Ishikawa (cell line): ENCODE measurements around the gene TTC6.

Experiments used
- CEBPB ChIP-seq: IDR thresholded peaks from 2 replicates; pipeline ENCODE4 v1.6.1; 2012
- CREB1 ChIP-seq: IDR thresholded peaks from 2 replicates; pipeline ENCODE4 v1.6.1; 2012; ENCODE audit warnings: low read depth
- EGR1 ChIP-seq: IDR thresholded peaks from 2 replicates; pipeline ENCODE4 v1.6.1; 2012
- EP300 ChIP-seq: IDR thresholded peaks from 2 replicates; pipeline ENCODE4 v1.6.1; 2012; ENCODE audit warnings: borderline replicate concordance
- FOXM1 ChIP-seq: IDR thresholded peaks from 2 replicates; pipeline ENCODE4 v1.6.1; 2012; ENCODE audit warnings: low read depth, borderline replicate concordance
- NFIC ChIP-seq: IDR thresholded peaks from 2 replicates; pipeline ENCODE4 v1.6.1; 2012
- RAD21 ChIP-seq: IDR thresholded peaks from 2 replicates; pipeline ENCODE4 v1.6.1; 2012; ENCODE audit warnings: low read depth
- REST ChIP-seq: IDR thresholded peaks from 2 replicates; pipeline ENCODE4 v1.6.1; 2012; ENCODE audit warnings: low read depth, mild to moderate bottlenecking
- TAF1 ChIP-seq: IDR thresholded peaks from 2 replicates; pipeline ENCODE4 v1.6.1; 2012; ENCODE audit warnings: low read depth, mild to moderate bottlenecking
- TCF12 ChIP-seq: IDR thresholded peaks from 2 replicates; pipeline ENCODE4 v1.6.1; 2012; ENCODE audit warnings: low read depth
- TEAD4 ChIP-seq: IDR thresholded peaks from 2 replicates; pipeline ENCODE4 v1.6.1; 2012
- USF1 ChIP-seq: IDR thresholded peaks from 2 replicates; pipeline ENCODE4 v1.6.1; 2012
- YY1 ChIP-seq: IDR thresholded peaks from 2 replicates; pipeline ENCODE4 v1.6.1; 2012; ENCODE audit warnings: low read depth
- ZBTB7A ChIP-seq: IDR thresholded peaks from 2 replicates; pipeline ENCODE4 v1.6.1; 2012; ENCODE audit warnings: low read depth
- TF ChIP-seq, protein P1 (sequence below): IDR thresholded peaks from 2 replicates; pipeline ENCODE4 v1.6.1; 2012

The TTC6 gene

DNA sequence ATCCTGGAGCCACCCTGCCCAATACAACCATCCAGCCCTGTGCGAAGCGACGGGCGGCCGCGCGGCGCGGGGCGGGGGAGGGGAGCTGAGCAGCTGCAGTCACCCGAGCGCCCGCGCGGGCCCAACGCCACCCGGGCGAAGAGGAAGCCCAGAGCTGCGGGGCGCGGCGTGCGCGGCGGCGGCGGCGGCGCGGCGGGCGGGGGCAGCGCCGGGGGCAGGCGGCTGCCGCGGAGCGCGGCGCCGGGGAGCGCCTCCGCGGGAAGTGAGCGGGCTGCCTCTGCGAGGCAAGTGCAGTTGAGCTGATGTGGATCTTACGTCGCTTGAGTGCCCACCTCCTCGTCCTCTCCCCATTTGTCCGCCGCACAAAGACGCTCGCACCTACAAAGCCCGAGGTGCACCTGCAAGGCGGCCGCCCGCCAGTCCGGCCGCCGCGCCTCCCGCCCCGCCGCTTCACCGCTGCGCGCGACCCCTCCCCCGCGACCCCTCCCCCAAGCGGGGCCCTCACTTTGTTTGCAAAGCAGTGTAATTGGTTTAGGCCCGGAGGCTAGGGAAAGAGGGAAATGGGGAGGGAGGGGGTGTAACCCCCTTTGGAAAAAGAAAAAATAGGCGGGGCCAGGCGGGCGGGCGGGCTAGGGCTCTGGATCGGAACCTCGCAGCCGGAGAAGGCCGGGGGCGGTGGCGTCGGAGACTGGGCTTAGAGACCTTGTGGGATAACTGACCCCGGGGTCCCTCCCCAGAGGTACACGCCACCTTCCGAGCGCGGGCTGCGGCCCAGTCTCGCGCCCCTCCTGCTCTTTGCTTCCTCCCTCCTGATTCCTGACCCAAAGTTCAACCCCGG lies at the start of gene TTC6, which contains the start of gene FOXA1:
Gene TTC6 (plus strand): TSS at position 659 of the 838 bp plus-strand sequence. CDS start 26,436 bp downstream, outside the sequence.
Gene FOXA1 (minus strand): TSS at position 279 of the 838 bp plus-strand sequence. CDS start 277 bp downstream, at position 2.
- TF ChIP-seq TCF12 (no peak), USF1 (no peak), CREB1 (no peak), CEBPB (no peak), TEAD4 (no peak), YY1 (no peak), RAD21 (no peak), REST (no peak), EGR1 (no peak), TAF1 (peak; percentile 36; the same call in 1 of the 2 replicates), EP300 (0 out of 2 replicates have a peak, but pooled peaks have one; percentile 23), ZBTB7A (peak; percentile 71), FOXM1 (no peak), NFIC (no peak)
- TF ChIP-seq, protein P1, sequence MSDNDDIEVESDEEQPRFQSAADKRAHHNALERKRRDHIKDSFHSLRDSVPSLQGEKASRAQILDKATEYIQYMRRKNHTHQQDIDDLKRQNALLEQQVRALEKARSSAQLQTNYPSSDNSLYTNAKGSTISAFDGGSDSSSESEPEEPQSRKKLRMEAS = no peak; the same call in 1 of the 2 replicates

- TF ChIP-seq RAD21 (no peak), TAF1 (no peak)
These were observed 48.6 kb upstream of the TTC6 start for GRCh38 chr14:37546621-37547447.

- TF ChIP-seq CREB1 = no peak
- TF ChIP-seq USF1 = no peak
- no peak for TF ChIP-seq EGR1
- TF ChIP-seq CEBPB = no peak
- TF ChIP-seq YY1 = no peak
- TF ChIP-seq, protein P1 = no peak
- no peak for TF ChIP-seq TCF12
- TF ChIP-seq REST = no peak
- TF ChIP-seq EP300 = no peak
- no peak; the same call in 1 of the 2 replicates for TF ChIP-seq NFIC
- TF ChIP-seq FOXM1 = no peak
- TF ChIP-seq ZBTB7A = no peak
- no peak for TF ChIP-seq TEAD4
- no peak for TF ChIP-seq TAF1
- no peak for TF ChIP-seq RAD21
These were observed 44.9 kb upstream of the TTC6 start for GRCh38 chr14:37550511-37550910.

DNA sequence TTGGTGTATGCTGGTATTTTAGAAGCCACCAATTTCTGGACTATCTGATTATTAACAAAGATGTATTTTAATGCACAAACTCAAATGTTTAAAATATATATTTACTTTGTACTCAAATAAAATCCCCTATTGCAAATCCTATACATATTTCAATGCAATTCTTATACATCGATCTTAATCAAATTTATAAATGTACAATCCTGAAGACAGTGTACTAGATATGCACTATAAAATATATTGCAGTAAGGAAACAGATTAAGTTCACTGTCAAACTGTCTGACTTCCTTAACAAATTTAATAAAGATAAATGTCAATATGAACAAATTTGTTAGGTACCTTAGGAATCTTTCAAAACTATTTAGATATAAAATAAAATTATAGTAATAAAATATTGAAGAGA lies 44.3 kb upstream of the TTC6 start:
- TF ChIP-seq CREB1 = no peak

GRCh38 chr14:37553935-37554550 lies 41.4 kb upstream of the TTC6 start:
- TF ChIP-seq FOXM1 (no peak), TCF12 (no peak), TAF1 (no peak), RAD21 (no peak), REST (no peak), NFIC (no peak), EGR1 (no peak), CREB1 (no peak), YY1 (no peak), USF1 (no peak), ZBTB7A (no peak), CEBPB (no peak), TEAD4 (no peak), EP300 (no peak)
- TF ChIP-seq, protein P1 = no peak
